GM19397 (cell line): ENCODE results near the gene TMEM51.
"Not testable (repeated sequence)": the region's sequence is repeated elsewhere in the genome, so short reads cannot be mapped to it uniquely, and the experiment has no call there.

Source experiments
- ATAC-seq: cut with Tn5 transposase; IDR thresholded peaks from one replicate; pipeline ENCODE4 v1.9.1; 2021; ENCODE audit warnings: mild to moderate bottlenecking, moderate library complexity; ENCODE audit not compliant: unreplicated experiment

Gene TMEM51

DNA sequence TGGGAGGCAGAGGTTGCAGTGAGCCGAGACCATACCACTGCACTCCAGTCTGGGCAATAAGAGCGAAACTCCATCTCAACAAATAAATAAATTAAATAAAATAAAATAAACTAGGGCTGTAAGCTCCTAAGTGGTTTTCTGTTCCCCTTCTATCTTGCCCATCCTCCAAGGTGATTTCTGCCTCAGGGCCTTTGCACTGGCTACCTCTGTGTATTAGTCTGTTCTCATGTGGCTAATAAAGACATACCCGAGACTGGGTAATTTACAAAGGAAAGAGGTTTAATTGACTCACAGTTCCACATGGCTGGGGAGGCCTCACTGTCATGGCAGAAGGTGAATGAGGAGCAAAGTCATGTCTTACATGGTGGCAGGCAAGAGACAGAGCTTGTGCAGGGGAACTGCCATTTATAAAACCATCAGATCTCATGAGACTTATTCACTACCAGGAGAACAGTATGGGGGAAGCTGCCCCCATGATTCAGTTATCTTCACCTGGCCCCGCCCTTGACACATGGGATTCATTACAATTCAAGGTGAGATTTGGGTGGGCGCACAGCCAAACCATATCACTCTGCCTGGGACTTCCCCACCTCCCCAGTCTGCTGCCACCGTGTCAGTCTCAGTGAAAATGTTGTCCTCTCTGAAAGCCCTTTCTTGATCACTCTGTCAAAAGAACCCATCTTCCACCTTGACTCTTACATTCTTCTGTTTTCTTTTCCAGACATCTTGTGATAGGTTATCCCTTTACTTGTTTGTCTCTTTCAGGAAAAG lies 22.0 kb downstream of the TMEM51 start:
- ATAC-seq: not testable (repeated sequence)

- no peak for ATAC-seq
These were observed 22.6 kb downstream of the TMEM51 start for GRCh38 chr1:15176120-15176519.

DNA sequence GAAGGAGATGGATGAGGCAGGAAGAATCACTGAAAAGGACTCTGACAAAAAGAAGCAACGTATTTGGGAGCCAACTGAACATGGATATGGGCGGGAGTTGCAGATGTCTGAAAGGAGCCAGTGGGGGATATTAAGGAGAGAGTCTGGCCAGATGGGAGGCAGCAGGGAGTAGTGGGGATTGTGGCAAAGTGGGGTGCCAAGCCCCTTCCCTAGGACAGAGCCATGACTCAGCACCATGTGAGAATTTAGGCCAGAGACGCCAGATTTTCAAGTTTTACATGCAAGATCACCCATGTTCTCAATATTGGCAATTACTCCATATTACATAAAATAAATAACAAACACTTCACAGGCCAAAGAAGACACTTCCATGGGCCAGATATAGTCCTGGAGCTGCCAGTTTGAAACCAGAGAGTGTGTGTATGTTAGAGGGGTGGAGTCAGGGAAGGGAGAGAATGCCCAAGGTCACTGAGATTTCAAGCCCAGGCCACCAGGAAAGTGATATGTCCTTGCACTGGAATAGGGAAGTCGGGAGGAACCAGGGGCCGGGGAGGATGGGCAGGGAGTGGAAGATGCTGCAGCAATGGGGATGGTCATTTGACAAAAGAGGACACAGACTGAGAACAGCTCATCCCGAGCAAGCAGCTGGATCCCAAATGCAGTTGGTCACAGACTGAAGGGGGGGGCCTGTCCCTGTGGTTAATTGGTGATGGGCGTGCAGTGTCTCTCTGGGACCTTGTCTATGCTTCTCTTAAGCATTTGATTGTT lies 23.5 kb downstream of the TMEM51 start:
- ATAC-seq: no peak

DNA sequence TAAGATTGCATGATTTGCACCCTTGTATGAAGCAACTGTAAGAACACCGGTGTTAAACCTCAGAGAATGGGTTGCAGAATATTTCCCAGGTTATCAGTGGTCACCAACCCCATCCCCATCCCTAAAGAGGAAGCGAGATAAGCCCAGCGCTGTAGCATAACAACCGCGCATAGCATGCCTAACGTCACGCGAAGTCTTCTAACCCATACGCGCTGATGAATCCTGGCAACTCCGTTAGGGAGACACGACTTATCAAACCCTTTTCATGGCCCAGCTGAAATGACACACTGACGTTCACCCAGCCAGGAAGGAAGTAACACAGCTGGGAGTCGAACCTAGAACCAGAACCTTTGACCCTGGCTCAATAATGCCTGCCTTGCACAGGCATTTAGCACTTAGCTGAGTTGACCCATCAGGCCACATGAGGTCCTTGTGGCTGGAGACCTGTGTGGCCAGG lies 24.2 kb downstream of the TMEM51 start:
- no peak for ATAC-seq

DNA sequence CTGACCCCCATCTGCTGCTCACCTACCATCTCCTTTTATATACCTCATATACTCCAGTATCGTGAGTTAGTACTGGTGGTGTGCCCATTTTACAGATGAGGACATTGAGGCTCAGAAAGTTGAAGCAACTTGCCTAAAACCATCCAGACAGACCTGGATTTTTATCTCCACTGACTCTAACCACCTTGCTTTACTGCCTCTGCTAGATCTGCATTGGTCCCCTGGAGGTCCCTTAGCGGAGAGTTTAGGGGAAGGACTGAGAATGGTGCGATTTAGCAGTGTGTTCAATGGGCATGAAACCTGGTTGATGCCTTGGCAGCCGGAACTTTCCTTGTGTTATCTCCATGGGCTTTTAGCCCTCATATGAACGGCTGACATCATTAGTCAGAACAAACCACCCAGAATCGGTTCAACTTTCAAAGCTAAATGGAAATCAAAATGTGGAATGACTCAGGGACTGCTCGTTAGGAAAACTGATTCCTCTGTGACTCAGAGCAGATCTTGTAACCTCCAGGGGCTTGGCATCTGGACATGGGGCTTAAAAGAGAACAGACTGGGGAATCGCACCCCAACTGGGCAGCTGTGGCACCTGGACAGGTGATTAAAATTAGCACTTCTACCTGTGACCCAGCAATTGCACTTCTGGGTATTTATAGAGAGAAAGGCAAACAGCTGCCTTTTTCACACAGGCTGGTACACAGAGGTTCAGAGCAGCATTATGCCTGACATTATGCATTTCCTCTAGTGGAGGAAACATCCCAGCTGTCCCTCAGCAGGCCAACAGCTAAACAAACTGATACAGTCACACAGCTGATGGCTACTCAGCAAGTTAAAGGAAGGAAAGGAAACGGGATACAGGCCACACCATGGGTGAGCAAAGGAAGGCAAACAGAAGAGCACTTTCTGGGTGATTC lies 25.3 kb downstream of the TMEM51 start:
- no peak for ATAC-seq

DNA sequence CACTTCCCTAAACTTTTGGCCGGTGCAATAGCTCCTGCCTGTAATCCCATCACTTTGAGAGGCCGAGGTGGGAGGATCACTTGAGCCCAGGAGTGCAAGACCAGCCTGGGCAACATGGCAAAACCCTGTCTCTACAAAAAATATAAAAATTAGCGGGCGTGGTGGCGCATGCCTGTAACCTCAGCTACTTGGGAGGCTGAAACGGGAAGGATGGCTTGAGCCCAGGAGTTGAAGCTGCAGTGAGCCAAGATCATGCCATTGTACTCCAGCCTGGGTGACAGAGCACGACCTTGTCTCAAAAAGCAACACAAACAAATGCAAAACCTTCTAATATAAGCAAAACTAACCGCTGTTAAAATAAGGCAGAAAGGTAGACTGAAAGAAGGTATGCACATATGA lies 25.9 kb downstream of the TMEM51 start:
- no peak for ATAC-seq

DNA sequence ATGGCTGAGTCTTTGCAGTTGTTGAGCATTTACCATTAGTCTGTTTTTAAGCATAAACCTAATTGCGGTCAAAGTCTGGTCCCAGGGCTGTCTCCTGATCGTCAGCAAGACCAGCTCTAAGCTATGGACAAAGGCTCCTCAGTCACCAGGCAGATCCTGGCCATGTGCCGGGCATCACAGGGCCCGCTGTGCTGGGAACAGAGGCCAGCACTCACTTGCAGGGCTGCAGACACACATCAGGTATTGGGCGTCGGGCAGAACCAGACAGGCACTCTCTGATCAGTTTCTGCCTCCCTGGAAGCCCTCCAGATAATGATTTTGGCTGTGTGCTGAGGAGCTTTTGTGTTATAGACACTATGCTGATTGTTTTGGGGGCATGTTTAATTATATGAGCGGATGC lies 26.6 kb downstream of the TMEM51 start:
- ATAC-seq: no peak

DNA sequence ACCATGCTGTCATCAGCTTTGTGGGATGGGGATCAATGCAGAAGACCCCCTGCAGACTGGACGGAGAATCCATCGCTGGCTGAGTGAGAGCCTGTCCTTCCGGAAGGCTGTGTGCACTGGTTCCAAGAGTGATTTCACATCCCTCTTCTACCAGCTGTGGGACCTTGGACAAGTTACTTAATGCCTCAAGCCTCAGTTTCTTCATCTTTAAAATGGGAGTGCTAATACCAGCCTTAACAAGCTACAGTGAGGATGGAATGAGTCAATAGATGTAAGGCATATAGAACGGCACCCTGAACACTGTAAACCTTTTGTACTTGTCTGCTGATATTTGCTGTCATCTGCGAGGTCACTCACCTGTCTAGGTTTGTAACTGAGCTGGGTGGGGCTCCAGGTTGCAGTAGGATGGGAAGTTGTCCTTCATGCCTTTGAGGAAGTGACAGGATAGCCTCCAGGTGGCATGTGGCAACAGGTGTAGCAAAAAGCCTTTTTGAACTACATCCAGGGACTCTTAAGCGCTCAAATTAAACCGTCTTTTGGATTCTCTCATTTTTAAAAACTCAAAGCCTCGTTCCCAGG lies 27.5 kb downstream of the TMEM51 start:
- ATAC-seq: no peak

DNA sequence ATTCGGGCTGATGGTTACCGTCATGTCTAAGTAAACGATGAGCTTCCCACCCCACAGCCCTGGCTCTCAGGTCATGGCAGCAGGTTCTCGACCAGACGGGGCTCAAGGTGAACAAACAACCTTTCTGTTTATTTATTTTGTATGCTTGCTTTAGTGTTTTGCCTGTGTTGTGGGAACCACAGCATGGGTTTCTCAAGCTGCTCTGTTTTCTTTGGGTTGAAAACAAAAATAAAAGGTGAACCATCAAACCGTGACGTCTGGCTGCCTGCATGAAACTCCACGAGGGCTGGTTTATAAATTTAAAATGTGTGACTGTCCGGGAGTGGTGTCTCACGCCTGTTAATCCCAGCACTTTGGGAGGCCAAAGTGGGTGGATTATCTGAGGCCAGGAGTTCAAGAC lies 28.0 kb downstream of the TMEM51 start:
- ATAC-seq: no peak

- ATAC-seq: no peak
These were observed 31.1 kb downstream of the TMEM51 start for GRCh38 chr1:15184436-15185241.

- no peak for ATAC-seq
These were observed 32.1 kb downstream of the TMEM51 start for GRCh38 chr1:15185617-15186016.

GRCh38 chr1:15186073-15186845 lies 32.7 kb downstream of the TMEM51 start:
- no peak for ATAC-seq

DNA sequence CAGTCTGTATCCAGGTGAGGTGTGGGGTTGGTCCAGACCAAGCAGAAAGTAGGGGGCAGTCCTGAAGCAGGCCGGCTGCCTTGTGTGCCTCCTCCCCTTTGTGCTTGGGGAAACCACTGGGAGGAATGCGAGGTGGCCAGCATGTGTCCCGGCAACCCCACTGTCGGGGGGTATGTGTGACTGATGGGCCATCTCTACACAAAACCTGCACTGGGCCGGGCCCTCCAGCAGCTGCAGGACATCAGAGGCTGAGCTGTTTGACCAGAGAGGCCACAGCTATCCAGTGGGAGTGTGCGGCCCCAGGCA lies 33.3 kb downstream of the TMEM51 start:
- no peak for ATAC-seq

- ATAC-seq: no peak
These were observed 33.9 kb downstream of the TMEM51 start for GRCh38 chr1:15187175-15188129.

DNA sequence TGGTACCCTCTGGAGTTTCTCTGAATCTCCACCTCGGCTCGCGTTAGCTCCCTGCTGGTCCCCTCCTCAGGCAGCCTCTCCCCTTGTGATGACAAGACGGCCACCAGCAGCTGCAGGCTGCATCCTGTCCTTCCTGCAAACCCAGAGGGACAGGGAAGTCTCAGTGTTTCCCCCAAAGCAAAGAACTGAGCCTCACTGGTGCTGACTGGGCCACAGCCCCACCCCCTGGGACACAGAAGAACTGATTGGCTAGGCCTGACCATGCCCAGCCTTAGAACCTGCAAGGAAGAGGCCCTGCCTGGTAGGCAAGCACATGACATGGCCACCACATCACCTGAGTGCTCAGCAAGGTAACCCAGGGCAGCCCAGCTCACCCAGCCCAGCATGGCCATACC lies 34.6 kb downstream of the TMEM51 start:
- no peak for ATAC-seq

DNA sequence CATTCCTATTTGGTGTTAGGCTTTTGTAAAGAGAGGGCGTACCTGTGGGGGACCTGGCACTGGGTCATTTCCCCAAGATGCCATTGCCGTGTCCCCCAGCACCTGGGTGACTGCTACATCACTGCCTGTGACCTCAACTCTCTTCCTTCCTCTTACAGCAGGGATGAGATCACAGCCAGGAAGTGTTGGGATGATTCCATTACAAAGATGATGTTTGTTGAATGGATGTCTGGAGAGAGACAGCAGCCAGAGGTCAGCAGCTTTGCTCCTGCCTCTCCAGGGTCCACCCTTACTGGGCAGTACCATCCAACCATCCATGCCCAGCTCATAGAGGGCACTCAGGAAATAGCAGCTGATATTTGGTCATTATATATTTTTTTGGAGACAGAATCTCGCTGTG lies 35.1 kb downstream of the TMEM51 start:
- ATAC-seq: no peak

DNA sequence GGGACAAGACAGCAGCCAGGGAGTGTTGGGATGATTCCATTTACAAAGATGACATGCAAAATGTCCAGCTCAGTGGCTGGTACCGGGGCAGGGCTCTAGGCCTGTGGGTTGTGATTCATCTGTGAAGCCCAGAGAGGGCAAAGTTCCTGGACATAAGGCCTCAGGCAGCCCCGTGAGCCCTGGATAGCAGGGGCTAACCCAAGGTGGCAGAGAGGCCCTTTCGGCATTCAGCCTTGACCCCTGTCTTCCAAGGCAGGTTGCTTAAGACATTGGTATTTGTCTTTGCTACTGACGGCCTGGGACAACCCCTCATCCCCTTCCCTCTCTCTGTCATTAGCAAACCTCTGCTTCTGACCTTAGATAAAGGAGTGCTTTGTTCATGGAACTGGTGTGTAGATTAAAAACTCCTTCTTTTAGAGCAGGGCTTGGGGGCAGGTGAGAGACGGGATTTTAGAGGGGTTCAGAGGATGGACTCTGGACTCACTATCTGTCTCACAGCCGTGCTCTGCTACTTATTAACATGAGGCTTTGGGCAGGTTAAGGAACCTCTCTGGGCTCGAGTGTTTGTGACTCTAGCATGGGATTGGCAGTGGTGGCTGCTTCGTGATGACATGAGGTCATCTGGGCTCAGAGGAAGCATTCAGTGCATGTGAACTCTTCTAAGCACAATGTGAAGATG lies 36.3 kb downstream of the TMEM51 start:
- no peak for ATAC-seq

DNA sequence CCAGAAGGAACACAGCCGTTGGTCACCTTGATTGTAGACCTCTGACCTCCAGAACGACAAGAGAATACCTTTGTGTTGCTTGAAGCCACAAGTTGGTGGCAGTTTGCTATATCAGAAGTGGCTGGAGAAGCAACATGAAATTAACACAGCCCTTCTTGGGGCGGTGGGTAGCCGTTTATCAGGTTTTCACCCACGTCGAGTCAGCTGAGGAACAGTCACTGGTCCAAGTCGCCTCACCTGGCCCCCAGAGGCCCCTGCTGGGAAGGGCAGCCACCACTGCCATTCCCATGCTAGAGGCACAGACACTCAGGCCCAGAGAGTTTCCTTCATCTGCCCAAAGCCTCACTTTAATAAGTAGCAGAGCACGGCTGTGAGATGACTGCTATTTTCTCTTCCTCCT lies 37.7 kb downstream of the TMEM51 start:
- ATAC-seq: no peak
